MM.1S (cell line): Measurements from ENCODE around the gene IREB2.

Source experiments
- DNase-seq: peaks from one replicate; pipeline ENCODE4 v3.0.0-alpha.2; 2015
- H2AFZ ChIP-seq: fragments of 300-600 bp; sonication (generic); 2 replicates; pipeline ENCODE4 v1.6.0; 2016; ENCODE audit warnings: antibody characterized with exemption, low read length
- H3F3A ChIP-seq: fragments of 300-600 bp; sonication (generic); 2 replicates; pipeline ENCODE4 v1.6.1; 2016; ENCODE audit warnings: mild to moderate bottlenecking, antibody characterized with exemption, low read length, moderate library complexity, mixed read lengths; ENCODE audit not compliant: insufficient read depth
- H3K27ac ChIP-seq: fragments of 300-600 bp; sonication (generic); 2 replicates; pipeline ENCODE4 v1.5.1; 2016; ENCODE audit warnings: mild to moderate bottlenecking, low read length
- H3K27me3 ChIP-seq: fragments of 300-600 bp; sonication (generic); replicated peaks from 2 replicates; pipeline ENCODE4 v1.6.0; 2016; ENCODE audit warnings: low read length; ENCODE audit not compliant: insufficient read depth
- H3K36me3 ChIP-seq: fragments of 300-600 bp; sonication (generic); replicated peaks from 2 replicates; pipeline ENCODE4 v1.6.1; 2016; ENCODE audit warnings: mild to moderate bottlenecking, low read length, mixed read lengths; ENCODE audit not compliant: insufficient read depth
- H3K4me1 ChIP-seq: fragments of 300-600 bp; sonication (generic); 2 replicates; pipeline ENCODE4 v1.6.1; 2016; ENCODE audit warnings: low read length, mixed read lengths
- H3K4me2 ChIP-seq: fragments of 300-600 bp; sonication (generic); 2 replicates; pipeline ENCODE4 v1.6.0; 2016; ENCODE audit warnings: low read depth, low read length
- H3K4me3 ChIP-seq: fragments of 300-600 bp; sonication (generic); 2 replicates; pipeline ENCODE4 v1.5.1; 2016; ENCODE audit warnings: low read length, mixed read lengths
- H3K79me2 ChIP-seq: fragments of 300-600 bp; sonication (generic); 2 replicates; pipeline ENCODE4 v1.6.1; 2016; ENCODE audit warnings: mixed run types, low read length, mixed read lengths
- H3K9ac ChIP-seq: fragments of 300-600 bp; sonication (generic); 2 replicates; pipeline ENCODE4 v1.6.1; 2016; ENCODE audit warnings: low read length, mixed read lengths
- H3K9me2 ChIP-seq: fragments of 300-600 bp; sonication (generic); replicated peaks from 2 replicates; pipeline ENCODE4 v1.6.1; 2016; ENCODE audit warnings: mild to moderate bottlenecking, low read length, mixed read lengths; ENCODE audit not compliant: insufficient read depth
- H3K9me3 ChIP-seq: fragments of 300-600 bp; sonication (generic); replicated peaks from 2 replicates; pipeline ENCODE4 v1.6.1; 2016; ENCODE audit warnings: mild to moderate bottlenecking, low read length, mixed read lengths; ENCODE audit not compliant: insufficient read depth
- H4K20me1 ChIP-seq: fragments of 300-600 bp; sonication (generic); 2 replicates; pipeline ENCODE4 v1.6.1; 2016; ENCODE audit warnings: mild to moderate bottlenecking, low read length, moderate library complexity, mixed read lengths; ENCODE audit not compliant: insufficient read depth
- CTCF ChIP-seq: fragments of 300-600 bp; sonication (generic); IDR thresholded peaks from 2 replicates; pipeline ENCODE4 v1.5.1; 2016; ENCODE audit warnings: antibody characterized with exemption, low read length, mixed read lengths
- EZH2 ChIP-seq: fragments of 300-600 bp; sonication (generic); optimal IDR thresholded peaks from 2 replicates; pipeline ENCODE3; 2017; ENCODE audit warnings: low read depth, mild to moderate bottlenecking, antibody characterized with exemption, low read length, mixed read lengths
- EZH2phosphoT487 ChIP-seq: fragments of 300-600 bp; sonication (generic); IDR thresholded peaks from 2 replicates; pipeline ENCODE4 v1.6.1; 2018; ENCODE audit warnings: antibody characterized with exemption, low read length

IREB2 gene

GRCh38 chr15:78389738-78390137 lies 48.3 kb upstream of the IREB2 start:
- H3K4me1 ChIP-seq, result no peaks in the 10 kb centered on the region

GRCh38 chr15:78390242-78390641 lies 47.8 kb upstream of the IREB2 start:
- Histone ChIP-seq H3K9ac (no peak overlapping the region), H3K79me2 (no peaks in the 10 kb centered on the region), H3F3A (no peaks in the 10 kb centered on the region), H3K9me2 (no peaks in the 10 kb centered on the region), H3K27me3 (0 out of 2 replicates have a peak, but pooled peaks cover 5% of the 10 kb centered on the region), H3K36me3 (no peaks in the 10 kb centered on the region), H4K20me1 (no peaks in the 10 kb centered on the region), H3K4me1 (no peaks in the 10 kb centered on the region), H3K4me3 (no peak overlapping the region), H2AFZ (no peak overlapping the region), H3K27ac (no peak overlapping the region), H3K9me3 (no peaks in the 10 kb centered on the region), H3K4me2 (no peak overlapping the region)
- no peak for DNase-seq
- TF ChIP-seq CTCF (no peak), EZH2 (no peak), EZH2phosphoT487 (no peak)

More at GRCh38 chr15:78389738-78390137, 48.3 kb upstream of the IREB2 start:
- no peaks in the 10 kb centered on the region for H3K36me3 ChIP-seq
- H3F3A ChIP-seq, result no peaks in the 10 kb centered on the region
- no peak overlapping the region for H3K4me3 ChIP-seq
- no peak overlapping the region for H2AFZ ChIP-seq
- H3K4me2 ChIP-seq, result no peak overlapping the region
- H4K20me1 ChIP-seq, result no peaks in the 10 kb centered on the region
- no peaks in the 10 kb centered on the region for H3K9me3 ChIP-seq
- H3K9ac ChIP-seq, result no peak overlapping the region
- DNase-seq, result no peak
- no peak overlapping the region for H3K27ac ChIP-seq
- H3K27me3 ChIP-seq, result 0 out of 2 replicates have a peak, but pooled peaks cover 5% of the 10 kb centered on the region
- TF ChIP-seq EZH2 (no peak), CTCF (no peak), EZH2phosphoT487 (no peak)
- H3K79me2 ChIP-seq, result no peaks in the 10 kb centered on the region
- no peaks in the 10 kb centered on the region for H3K9me2 ChIP-seq

- H3K27ac ChIP-seq, result no peak overlapping the region
- no peaks in the 10 kb centered on the region for H3F3A ChIP-seq
- H3K36me3 ChIP-seq, result no peaks in the 10 kb centered on the region
- H3K4me2 ChIP-seq, result no peak overlapping the region
- TF ChIP-seq CTCF, result no peak
- TF ChIP-seq EZH2, result no peak
- H3K9me2 ChIP-seq, result no peaks in the 10 kb centered on the region
- no peak overlapping the region for H3K4me3 ChIP-seq
- H3K27me3 ChIP-seq, result 0 out of 2 replicates have a peak, but pooled peaks cover 5% of the 10 kb centered on the region
- no peak for DNase-seq
- no peaks in the 10 kb centered on the region for H3K79me2 ChIP-seq
- no peaks in the 10 kb centered on the region for H3K4me1 ChIP-seq
- H2AFZ ChIP-seq, result no peak overlapping the region
- H3K9ac ChIP-seq, result no peak overlapping the region
- H3K9me3 ChIP-seq, result no peaks in the 10 kb centered on the region
- H4K20me1 ChIP-seq, result no peaks in the 10 kb centered on the region
These were observed 47.2 kb upstream of the IREB2 start for GRCh38 chr15:78390826-78391225.
